Choroid plexus epithelial cell (primary cell): Measurements from ENCODE around the gene CBLL1.
A peak's percentile ranks its signal among the peaks of the same experiment; 100 is the strongest.

Experiments used
- DNase-seq: peaks from one replicate; pipeline ENCODE4 v3.0.0-alpha.2; 2010; ENCODE audit warnings: low read depth
- H3K4me3 ChIP-seq: 2 replicates; pipeline ENCODE4 v1.5.1; 2011; ENCODE audit warnings: low read depth, mild to moderate bottlenecking, control low read depth, low read length, moderate library complexity
- TF ChIP-seq, protein P1 (sequence below): conservative IDR thresholded peaks from 2 replicates; pipeline ENCODE4 v1.5.1; 2011; ENCODE audit warnings: low read depth, mild to moderate bottlenecking, control low read depth, inconsistent platforms, low read length, moderate library complexity

The CBLL1 gene

DNA sequence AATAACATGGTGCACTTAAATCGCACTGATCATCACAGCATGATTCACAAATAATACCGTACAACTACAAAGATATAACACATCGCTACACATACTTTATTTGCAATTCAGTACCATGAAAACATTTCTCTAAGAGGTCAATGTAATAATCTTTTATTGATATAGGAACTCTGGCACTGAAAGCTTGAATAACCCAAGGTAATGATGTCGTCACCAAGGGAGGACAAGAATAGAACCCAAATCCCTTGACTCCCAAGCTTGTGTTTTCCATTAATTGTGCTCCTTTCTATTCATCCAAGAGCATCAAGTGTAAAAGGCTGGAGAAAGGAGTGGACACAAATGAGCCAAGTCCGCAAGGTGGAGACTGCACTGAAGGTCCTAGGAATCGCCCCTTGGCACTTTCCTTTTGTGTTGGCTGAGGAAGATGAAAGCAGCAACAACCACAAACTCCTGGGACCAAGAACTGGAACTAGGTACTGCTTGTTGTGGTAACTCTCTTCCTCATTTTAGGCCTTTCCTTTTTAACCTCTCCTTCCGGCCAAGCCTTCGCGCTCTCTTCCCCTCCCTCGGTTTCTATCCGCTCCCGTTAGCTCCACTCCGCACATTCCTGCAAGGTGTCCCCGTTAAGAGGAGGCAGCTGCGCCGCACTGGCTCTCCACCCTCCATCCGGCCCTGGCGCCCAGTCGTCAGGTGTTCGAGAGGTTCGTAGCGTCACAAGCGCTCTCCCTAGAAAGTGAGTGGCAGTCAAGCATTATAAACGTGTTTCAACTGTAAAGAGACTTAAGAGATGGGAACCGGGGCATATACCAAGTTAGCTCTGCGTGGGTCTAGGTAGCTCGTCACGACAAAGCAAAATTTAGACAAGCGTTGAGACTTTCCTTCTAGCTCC, 1.0 kb upstream of the CBLL1 start:
- TF ChIP-seq, protein P1, sequence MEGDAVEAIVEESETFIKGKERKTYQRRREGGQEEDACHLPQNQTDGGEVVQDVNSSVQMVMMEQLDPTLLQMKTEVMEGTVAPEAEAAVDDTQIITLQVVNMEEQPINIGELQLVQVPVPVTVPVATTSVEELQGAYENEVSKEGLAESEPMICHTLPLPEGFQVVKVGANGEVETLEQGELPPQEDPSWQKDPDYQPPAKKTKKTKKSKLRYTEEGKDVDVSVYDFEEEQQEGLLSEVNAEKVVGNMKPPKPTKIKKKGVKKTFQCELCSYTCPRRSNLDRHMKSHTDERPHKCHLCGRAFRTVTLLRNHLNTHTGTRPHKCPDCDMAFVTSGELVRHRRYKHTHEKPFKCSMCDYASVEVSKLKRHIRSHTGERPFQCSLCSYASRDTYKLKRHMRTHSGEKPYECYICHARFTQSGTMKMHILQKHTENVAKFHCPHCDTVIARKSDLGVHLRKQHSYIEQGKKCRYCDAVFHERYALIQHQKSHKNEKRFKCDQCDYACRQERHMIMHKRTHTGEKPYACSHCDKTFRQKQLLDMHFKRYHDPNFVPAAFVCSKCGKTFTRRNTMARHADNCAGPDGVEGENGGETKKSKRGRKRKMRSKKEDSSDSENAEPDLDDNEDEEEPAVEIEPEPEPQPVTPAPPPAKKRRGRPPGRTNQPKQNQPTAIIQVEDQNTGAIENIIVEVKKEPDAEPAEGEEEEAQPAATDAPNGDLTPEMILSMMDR = no peak
- DNase-seq = no peak
- H3K4me3 ChIP-seq = peak overlapping the region; percentile 78

DNA sequence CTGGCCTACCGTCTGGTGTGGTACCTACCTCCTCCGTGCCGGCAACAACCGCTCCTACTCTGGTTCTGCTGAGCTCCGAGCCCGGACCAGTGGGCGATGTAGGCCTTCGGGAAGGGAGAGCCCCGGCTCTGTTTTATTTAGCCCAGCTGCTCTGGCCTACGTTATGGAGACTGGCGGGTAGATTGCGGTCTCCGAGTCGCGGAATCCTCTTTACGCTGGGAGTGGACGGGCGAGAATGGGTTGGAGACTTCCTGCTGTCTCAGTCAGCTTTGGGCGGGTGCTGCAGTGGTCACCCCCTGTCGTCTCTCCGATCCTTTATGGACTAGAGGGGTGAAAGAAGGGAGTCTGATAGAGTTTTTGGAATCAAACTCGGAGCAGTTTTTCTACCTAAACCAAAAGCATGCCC, 406 bp downstream of the CBLL1 start:
- peak overlapping the region; percentile 78 for H3K4me3 ChIP-seq
- TF ChIP-seq, protein P1 = no peak
- no peak for DNase-seq

DNA sequence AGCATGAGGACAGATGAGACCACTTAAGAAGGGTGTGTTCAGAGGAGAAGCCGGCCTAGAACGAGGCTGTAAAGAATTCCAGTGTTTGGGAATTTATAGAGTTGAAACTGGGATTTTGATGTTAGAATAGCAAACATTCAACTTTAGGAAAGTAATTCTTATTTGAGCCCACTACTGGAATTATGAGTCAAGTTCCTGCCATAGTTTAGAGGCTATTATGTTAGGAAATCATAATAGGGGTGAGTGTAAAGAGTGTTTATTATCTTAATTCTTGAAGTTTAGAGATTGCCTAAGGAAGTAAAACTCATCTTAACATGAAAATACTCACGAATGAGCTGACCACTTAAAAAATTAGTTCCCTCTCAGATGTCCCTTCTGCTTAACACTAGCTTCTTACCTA, 2.1 kb downstream of the CBLL1 start:
- TF ChIP-seq, protein P1 = no peak
- H3K4me3 ChIP-seq = no peak overlapping the region
- no peak for DNase-seq

DNA sequence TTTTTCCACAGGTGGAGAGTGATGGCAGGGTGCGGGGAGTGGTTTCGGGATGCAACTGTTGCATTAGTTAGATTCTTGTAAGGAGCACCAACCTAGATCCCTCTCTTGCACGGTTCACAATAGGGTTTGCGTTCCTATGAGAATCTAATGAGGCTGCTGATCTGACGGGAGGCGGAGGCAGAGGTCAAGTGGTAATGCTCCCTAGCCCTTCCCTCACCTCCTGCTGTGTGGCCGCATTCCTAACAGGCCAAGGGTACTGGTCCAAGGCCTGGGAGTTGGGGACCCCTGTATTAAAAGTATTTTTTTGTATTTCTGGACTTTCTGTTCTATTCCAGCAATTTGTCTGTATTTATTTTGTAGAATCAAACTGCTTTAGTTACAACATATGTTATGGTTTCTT, 7.2 kb downstream of the CBLL1 start:
- H3K4me3 ChIP-seq = no peak overlapping the region
- TF ChIP-seq, protein P1 = no peak
- DNase-seq = no peak

DNA sequence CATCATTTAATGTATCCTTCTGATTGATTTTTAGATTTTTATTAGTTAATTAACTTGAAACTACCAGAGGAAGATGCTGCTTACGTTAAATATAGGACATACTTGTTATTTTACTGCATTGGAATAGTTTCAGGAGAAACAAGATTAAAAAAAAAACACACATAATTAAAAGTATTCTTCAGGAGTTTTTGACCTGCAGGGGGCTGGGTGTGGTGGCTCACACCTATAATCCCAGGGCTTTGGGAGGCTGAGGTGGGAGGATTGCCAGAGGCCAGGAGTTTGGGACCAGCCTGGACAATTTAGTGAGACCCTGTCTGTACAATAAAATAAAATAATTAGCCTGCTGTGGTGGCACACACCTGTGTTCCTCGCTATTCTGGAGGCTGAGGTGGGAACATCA, 10.7 kb downstream of the CBLL1 start:
- DNase-seq = no peak
- H3K4me3 ChIP-seq = no peak overlapping the region
- TF ChIP-seq, protein P1 = peak; percentile 42

DNA sequence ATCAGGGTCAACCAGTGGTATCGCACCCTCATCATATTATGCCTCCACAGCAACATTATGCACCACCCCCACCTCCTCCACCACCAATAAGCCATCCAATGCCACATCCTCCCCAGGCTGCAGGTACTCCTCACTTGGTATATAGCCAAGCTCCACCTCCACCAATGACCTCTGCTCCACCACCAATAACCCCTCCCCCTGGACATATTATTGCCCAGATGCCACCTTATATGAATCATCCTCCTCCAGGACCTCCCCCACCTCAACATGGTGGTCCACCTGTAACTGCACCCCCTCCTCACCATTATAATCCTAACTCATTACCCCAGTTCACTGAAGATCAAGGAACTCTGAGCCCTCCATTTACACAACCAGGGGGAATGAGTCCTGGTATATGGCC, 14.7 kb downstream of the CBLL1 start:
- H3K4me3 ChIP-seq = no peak overlapping the region
- no peak for DNase-seq
- TF ChIP-seq, protein P1 = no peak

DNA sequence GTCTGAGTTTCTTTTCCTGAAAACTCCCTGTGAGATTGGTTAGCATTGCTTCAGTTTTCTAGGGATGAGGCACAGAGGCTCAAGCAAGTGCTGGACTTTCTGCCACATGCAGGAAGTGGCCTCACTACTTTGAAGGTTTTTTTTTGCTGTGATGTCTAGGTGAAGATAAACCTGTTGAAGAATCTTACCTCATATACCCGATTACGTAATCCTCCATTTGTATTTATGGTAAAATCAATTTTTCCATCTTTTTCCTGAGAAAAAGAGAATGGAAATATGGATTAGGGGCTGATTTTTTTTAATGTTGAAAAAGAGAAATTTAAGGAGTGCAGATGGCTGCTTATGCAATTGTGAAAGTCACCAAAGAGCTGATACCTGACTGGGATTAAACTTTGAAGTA, 23.4 kb downstream of the CBLL1 start:
- H3K4me3 ChIP-seq = no peak overlapping the region
- DNase-seq = no peak
- TF ChIP-seq, protein P1 = no peak
